Esophagus squamous epithelium (tissue), 5 donors: ENCODE data around the gene EML1. TPM values are rescaled to one million over a fixed set of nuclear protein-coding genes. Genes with fewer than 3 reads are reported as not detected.

Experiments
- DNase-seq: peaks from one replicate; lab custom pipeline; 2025; lab: John Stamatoyannopoulos, UW
- H3K27ac ChIP-seq, 4 donors: fragments of 200-600 bp; sonication (generic); one replicate each; pipeline ENCODE4 v1.5.1; 2016 to 2019; ENCODE audit warnings: mild to moderate bottlenecking in 1 of 4
- H3K27me3 ChIP-seq, 4 donors: fragments of 200-600 bp; sonication (generic); 1 replicate in 3 of 4; 2 replicates in 1 of 4; pipeline versions ENCODE4 v1.5.1 to v1.6.0; 2017 to 2021; ENCODE audit warnings: antibody characterized with exemption in 1 of 4
- H3K36me3 ChIP-seq, 3 donors: fragments of 200-600 bp; sonication (generic); one replicate each; pipeline ENCODE4 v1.5.1; 2016 to 2019
- H3K4me1 ChIP-seq, 3 donors: fragments of 200-600 bp; sonication (generic); one replicate each; pipeline ENCODE4 v1.5.1; 2017 to 2019
- H3K4me3 ChIP-seq, 4 donors: fragments of 200-600 bp; sonication (generic); 1 replicate in 3 of 4; 2 replicates in 1 of 4; pipeline ENCODE4 v1.5.1; 2016 to 2019; ENCODE audit warnings: mild to moderate bottlenecking in 2 of 4, moderate library complexity in 1 of 4
- H3K9me3 ChIP-seq, 3 donors: fragments of 200-600 bp; sonication (generic); one replicate each; pipeline ENCODE4 v1.5.1; 2016 to 2019
- POLR2A ChIP-seq, 4 donors: fragments of 450-650 bp; IDR thresholded peaks; one replicate each; pipeline ENCODE4 v1.6.1; 2017; ENCODE audit warnings: antibody characterized with exemption in 4 of 4, mild to moderate bottlenecking in 4 of 4, moderate library complexity in 3 of 4
- WGBS, 2 donors: methylation state at CpG; one replicate each; pipeline ENCODE4 v1.1.5; 2018; 5-methylcytosine and 5-hydroxymethylcytosine counted together
- intact Hi-C: fragments of 100-400 bp; cut with DNase I; formaldehyde crosslinking; loops from one replicate; pipeline ENCODE4 v1.15.0; 2022
- total RNA-seq, 4 donors: library from RNA; depleted of rRNA; stranded (reverse); fragments of >200 nt; gene quantifications; one replicate each; pipeline ENCODE4 v1.1.0, GENCODE V29; 2016
- TF ChIP-seq, protein P1 (sequence below), 6 experiments: fragments of 450-650 bp in 4 of 6; fragments of 200-600 bp in 2 of 6; sonication (generic) in 2 of 6; IDR thresholded peaks; one replicate each; pipeline ENCODE4 v1.5.1; 2016 to 2019; ENCODE audit warnings: antibody characterized with exemption in 6 of 6, mild to moderate bottlenecking in 4 of 6, moderate library complexity in 4 of 6
- donor health status: DM: yes; HTN: yes; CAD: no.

The EML1 gene
- total RNA-seq, 4 donors from 2014 or later, result 3.0 to 22.9 (median 9.4) TPM

DNA sequence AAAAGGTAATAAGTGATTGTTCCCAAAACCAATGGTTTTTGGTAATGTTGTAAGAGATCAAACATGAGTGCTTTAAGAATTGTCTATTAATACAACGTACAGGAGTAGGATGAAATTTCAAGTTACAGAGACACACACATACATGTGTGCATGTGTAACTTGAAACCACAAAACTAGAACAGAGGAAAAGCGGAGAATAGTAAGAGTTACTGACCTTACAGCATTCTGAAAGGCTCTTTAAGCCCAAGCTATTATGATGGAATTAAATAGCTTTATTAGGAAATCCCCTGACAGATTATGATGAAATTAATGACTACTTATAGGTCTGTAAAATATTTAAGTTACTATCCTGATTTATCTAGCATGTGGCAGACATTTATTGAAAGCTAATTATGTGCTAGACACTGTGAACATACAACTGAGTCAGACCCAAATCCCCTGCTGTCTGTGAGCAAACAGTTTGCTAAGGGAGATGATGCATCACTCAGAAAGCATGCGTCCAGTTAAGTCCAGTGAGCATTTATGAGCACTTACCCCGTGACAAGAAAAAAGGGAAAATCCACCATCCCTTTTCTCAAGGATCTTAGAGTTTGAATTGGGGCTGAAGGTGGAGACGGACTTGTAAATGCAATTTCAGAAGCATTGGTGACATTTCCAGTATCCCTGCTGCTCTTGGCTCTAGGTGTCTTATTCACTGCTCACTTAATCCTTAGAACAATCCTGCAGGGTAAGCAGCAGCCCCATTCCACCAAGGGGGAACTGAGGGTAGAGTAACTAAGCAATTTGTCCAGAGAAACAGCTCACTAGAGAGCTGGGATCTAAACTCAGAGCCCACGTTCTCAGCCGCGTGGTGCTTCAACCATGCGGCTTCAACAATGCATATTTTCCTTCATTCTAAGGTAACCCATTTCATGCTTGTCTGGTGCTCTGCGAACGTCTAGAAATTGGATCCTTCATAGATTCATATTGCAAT lies 117.4 kb downstream of the EML1 start:
- no peak overlapping the region for H3K27ac ChIP-seq
- no peaks in the 10 kb centered on the region for H3K9me3 ChIP-seq
- peaks cover 0 to 5% (median 0%) of the 10 kb centered on the region in 3 donors for H3K4me1 ChIP-seq
- H3K36me3 ChIP-seq, result peaks cover 0 to 54% (median 0%) of the 10 kb centered on the region in 3 donors
- DNase-seq, result no peak
- intact Hi-C loops, result no loop called here
- 67 to 77% methylated on average over 11 of the region's 11 CpGs for WGBS, 2 donors
- no peak overlapping the region for H3K4me3 ChIP-seq
- TF ChIP-seq, protein P1, sequence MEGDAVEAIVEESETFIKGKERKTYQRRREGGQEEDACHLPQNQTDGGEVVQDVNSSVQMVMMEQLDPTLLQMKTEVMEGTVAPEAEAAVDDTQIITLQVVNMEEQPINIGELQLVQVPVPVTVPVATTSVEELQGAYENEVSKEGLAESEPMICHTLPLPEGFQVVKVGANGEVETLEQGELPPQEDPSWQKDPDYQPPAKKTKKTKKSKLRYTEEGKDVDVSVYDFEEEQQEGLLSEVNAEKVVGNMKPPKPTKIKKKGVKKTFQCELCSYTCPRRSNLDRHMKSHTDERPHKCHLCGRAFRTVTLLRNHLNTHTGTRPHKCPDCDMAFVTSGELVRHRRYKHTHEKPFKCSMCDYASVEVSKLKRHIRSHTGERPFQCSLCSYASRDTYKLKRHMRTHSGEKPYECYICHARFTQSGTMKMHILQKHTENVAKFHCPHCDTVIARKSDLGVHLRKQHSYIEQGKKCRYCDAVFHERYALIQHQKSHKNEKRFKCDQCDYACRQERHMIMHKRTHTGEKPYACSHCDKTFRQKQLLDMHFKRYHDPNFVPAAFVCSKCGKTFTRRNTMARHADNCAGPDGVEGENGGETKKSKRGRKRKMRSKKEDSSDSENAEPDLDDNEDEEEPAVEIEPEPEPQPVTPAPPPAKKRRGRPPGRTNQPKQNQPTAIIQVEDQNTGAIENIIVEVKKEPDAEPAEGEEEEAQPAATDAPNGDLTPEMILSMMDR (IDR thresholded peaks at IDR 0.05), result no peak
- no peak for TF ChIP-seq POLR2A (IDR thresholded peaks at IDR 0.05)
- H3K27me3 ChIP-seq, result no peaks in the 10 kb centered on the region

DNA sequence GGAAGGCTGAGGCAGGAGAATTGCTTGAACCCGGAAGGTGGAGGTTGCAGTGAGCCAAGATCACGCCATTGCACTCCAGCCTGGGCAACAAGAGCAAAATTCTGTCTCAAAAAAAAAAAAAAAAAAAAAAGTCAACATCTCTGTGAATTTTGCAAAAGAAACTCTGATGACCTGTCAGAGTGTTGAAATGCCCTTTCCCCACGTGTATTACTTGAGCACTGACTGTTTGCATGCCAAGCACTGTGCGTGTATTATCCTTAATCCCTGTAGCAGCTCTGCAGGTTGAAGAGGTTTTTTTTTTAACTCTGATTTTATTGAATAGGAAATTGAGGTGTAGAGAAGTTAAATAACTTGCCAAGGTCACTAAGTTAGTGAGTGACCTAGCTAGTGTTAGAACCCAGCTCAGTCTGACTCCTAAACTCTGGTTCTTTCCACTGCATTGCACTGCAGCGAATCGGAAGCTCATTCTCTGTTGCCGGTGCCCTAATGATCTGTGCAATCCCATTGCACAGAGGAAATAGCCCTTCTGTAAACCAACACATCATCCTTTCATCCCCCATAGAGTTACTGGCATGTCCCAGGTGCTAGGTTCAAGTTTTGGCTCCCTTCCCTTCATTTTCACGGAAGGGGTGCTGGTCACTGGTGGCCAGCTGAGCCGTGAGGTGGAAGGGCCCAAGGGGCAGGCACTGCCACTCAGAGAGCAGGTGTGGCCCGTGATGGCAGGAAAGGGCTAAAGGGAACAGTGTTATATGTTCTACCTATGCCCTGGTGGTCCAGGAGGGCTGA lies 122.3 kb downstream of the EML1 start:
- H3K4me3 ChIP-seq, result no peak overlapping the region
- no peak overlapping the region for H3K27ac ChIP-seq
- H3K27me3 ChIP-seq, result no peaks in the 10 kb centered on the region
- H3K9me3 ChIP-seq, result no peaks in the 10 kb centered on the region
- no peak for DNase-seq
- intact Hi-C loops, result no loop called here
- H3K4me1 ChIP-seq, result peaks cover 0 to 11% (median 0%) of the 10 kb centered on the region in 3 donors
- 75 to 84% methylated on average over 6 to 8 of the region's 10 CpGs for WGBS, 2 donors
- TF ChIP-seq, protein P1 (IDR thresholded peaks at IDR 0.05), result no peak
- TF ChIP-seq POLR2A (IDR thresholded peaks at IDR 0.05), result no peak
- H3K36me3 ChIP-seq, result peaks cover 0 to 60% (median 0%) of the 10 kb centered on the region in 3 donors

DNA sequence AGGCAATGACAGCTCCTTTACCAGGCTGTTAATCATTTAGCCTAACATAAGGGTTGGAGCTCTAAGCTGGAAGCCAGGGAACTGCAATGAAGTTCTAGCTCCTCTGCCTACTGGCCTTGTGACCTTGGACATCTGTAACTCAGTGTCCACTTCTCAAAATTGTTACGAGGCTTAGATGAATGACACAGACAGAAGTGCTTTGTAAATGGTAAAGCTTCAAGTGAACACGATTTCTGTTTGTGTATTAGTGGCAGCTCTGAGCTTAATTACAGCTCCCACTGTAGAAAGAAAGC lies 122.8 kb downstream of the EML1 start:
- intact Hi-C loops, result no loop called here
- no peaks in the 10 kb centered on the region for H3K9me3 ChIP-seq
- no peak for DNase-seq
- no peak overlapping the region for H3K27ac ChIP-seq
- H3K4me3 ChIP-seq, result no peak overlapping the region
- H3K4me1 ChIP-seq, result peaks cover 0 to 11% (median 0%) of the 10 kb centered on the region in 3 donors
- peaks cover 0 to 59% (median 0%) of the 10 kb centered on the region in 3 donors for H3K36me3 ChIP-seq
- H3K27me3 ChIP-seq, result no peaks in the 10 kb centered on the region
- TF ChIP-seq, protein P1 (IDR thresholded peaks at IDR 0.05), result no peak
- TF ChIP-seq POLR2A (IDR thresholded peaks at IDR 0.05), result no peak
- 55 to 68% methylated on average over 2 of the region's 2 CpGs for WGBS, 2 donors

DNA sequence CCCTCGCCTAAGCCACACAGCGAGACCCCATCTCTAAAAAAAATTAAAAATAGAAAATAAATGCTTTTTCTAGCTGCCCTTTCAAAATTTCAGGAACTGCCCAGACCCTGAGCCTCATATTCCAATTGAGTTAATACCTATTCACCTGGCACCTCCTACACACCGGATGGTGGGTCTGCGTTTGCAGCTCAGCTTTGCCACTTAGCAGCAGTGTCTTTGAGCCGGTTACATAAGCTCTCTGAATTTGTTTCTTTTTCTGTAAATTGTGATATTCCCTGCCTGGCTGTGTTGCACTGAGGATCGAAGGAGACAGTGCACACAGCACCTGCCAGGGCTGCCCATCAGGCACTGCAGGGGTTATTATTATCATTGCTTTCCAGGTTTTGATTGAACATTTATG lies 125.6 kb downstream of the EML1 start:
- no peaks in the 10 kb centered on the region for H3K9me3 ChIP-seq
- peaks cover 0 to 57% (median 0%) of the 10 kb centered on the region in 3 donors for H3K36me3 ChIP-seq
- H3K27ac ChIP-seq, result no peak overlapping the region
- H3K4me3 ChIP-seq, result no peak overlapping the region
- intact Hi-C loops, result no loop called here
- H3K4me1 ChIP-seq, result peaks cover 0 to 11% (median 0%) of the 10 kb centered on the region in 3 donors
- TF ChIP-seq, protein P1 (IDR thresholded peaks at IDR 0.05), result no peak
- TF ChIP-seq POLR2A (IDR thresholded peaks at IDR 0.05), result no peak
- 67 to 94% methylated on average over 6 of the region's 6 CpGs for WGBS, 2 donors
- no peaks in the 10 kb centered on the region for H3K27me3 ChIP-seq
- no peak for DNase-seq
